ENCODE results near the gene SNAPIN.

Gene SNAPIN

DNA sequence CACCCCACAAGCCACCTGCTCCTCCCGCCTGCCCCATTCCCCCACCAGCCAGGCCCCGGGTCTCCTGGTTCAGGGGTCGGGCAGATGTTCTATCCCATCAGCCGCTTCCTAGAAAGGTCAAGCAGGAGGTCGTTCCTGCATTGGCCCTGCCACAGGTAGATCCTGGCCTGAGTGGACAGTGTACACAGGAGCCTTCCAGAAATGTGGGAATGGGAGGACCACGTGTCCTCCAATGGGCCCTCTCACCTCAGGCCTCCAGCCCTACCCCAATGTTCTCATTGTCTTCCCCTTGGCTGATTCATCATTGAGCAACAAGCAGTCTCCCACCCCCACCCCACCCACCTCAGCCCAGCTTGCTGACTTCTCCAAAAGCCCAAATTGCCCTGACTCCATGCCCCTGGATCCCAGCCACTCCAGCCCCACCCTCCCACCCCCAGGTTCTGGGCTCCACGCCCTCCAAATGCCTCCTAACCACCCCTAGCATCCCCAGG is 47.6 kb upstream of the SNAPIN start:
- Histone ChIP-seq H3K18ac (ENCODE audit: low read length) (no peak overlapping the region), H3K27me3 (ENCODE audit: control insufficient read depth in 3 of 3, insufficient read depth in 3 of 3, low read depth in 1 of 3, low read length in 3 of 3) (no peaks in the 10 kb centered on the region), H4K8ac (ENCODE audit: low read depth, low read length) (no peak overlapping the region), H2BK15ac (ENCODE audit: low read length) (no peak overlapping the region), H3K79me1 (ENCODE audit: low read depth, low read length) (no peaks in the 10 kb centered on the region), H2AFZ (ENCODE audit: low read length) (no peak overlapping the region), H3K4me3 (ENCODE audit: low read length in 2 of 2) (no peak overlapping the region), H3K9me3 (replicated peaks in 1 of 2; ENCODE audit: control insufficient read depth in 2 of 2, insufficient read depth in 1 of 2, low read depth in 1 of 2, low read length in 2 of 2) (no peaks in the 10 kb centered on the region), H3K27ac (replicated peaks; ENCODE audit: low read length) (no peak overlapping the region), H2BK12ac (ENCODE audit: low read length) (no peak overlapping the region), H3K9ac (ENCODE audit: low read depth, low read length, poor library complexity) (no peak overlapping the region), H3K14ac (ENCODE audit: low read length) (no peak overlapping the region), H3K4ac (ENCODE audit: low read length) (no peak overlapping the region), H2BK120ac (ENCODE audit: low read depth, low read length) (no peak overlapping the region), H2BK5ac (ENCODE audit: low read length) (no peak overlapping the region), H3K4me2 (ENCODE audit: insufficient read depth, low read length, poor library complexity, severe bottlenecking) (no peak overlapping the region), H3K36me3 (replicated peaks in 1 of 2; ENCODE audit: control insufficient read depth in 2 of 2, insufficient read depth in 2 of 2, low read length in 2 of 2) (no peaks in the 10 kb centered on the region), H2AK5ac (ENCODE audit: low read depth, low read length) (peak overlapping the region; percentile 22), H3K4me1 (ENCODE audit: control insufficient read depth in 2 of 2, insufficient read depth in 1 of 2, low read depth in 1 of 2, low read length in 2 of 2) (peaks cover 21 to 28% of the 10 kb centered on the region in 2 donors), H4K91ac (ENCODE audit: low read depth, low read length, poor library complexity) (no peak overlapping the region), H3K23ac (ENCODE audit: low read depth, low read length, poor library complexity) (no peak overlapping the region)
- DNase-seq (ENCODE audit: low spot score): no peak
- WGBS, 2 donors (ENCODE audit: extremely low coverage in 2 of 2, insufficient read length in 2 of 2, insufficient replicate concordance in 1 of 2): no CpG with 5 or more reads among the region's 7 CpGs

DNA sequence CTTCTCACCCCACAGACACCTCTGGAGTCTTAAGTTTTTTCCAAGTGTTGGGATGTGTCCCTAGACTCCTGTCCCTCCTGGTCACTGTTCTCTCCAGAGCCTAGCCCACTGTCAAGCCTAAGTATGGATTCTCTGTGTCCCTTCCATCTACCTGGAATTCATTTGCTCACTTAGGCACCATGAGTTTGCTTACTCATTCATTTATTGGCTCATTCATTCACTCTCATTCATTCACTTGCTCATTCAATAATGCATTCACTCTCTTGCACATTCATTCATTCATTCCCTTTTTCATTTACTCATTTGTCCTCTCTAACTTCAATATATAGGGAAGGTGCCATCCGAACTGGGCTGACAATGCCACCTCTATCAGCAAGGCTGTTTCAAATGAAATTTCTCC is 47.1 kb upstream of the SNAPIN start:
- Histone ChIP-seq H2AK5ac (ENCODE audit: low read depth, low read length) (no peak overlapping the region), H3K9ac (ENCODE audit: low read depth, low read length, poor library complexity) (no peak overlapping the region), H4K8ac (ENCODE audit: low read depth, low read length) (no peak overlapping the region), H2AFZ (ENCODE audit: low read length) (peak overlapping the region; percentile 80), H3K36me3 (replicated peaks in 1 of 2; ENCODE audit: control insufficient read depth in 2 of 2, insufficient read depth in 2 of 2, low read length in 2 of 2) (no peaks in the 10 kb centered on the region), H3K27ac (replicated peaks; ENCODE audit: low read length) (no peak overlapping the region), H3K79me1 (ENCODE audit: low read depth, low read length) (no peaks in the 10 kb centered on the region), H3K14ac (ENCODE audit: low read length) (no peak overlapping the region), H2BK15ac (ENCODE audit: low read length) (no peak overlapping the region), H3K4me1 (ENCODE audit: control insufficient read depth in 2 of 2, insufficient read depth in 1 of 2, low read depth in 1 of 2, low read length in 2 of 2) (peaks cover 21 to 28% of the 10 kb centered on the region in 2 donors), H3K4ac (ENCODE audit: low read length) (no peak overlapping the region), H3K23ac (ENCODE audit: low read depth, low read length, poor library complexity) (no peak overlapping the region), H2BK5ac (ENCODE audit: low read length) (no peak overlapping the region), H3K4me2 (ENCODE audit: insufficient read depth, low read length, poor library complexity, severe bottlenecking) (no peak overlapping the region), H3K4me3 (ENCODE audit: low read length in 2 of 2) (no peak overlapping the region), H3K9me3 (replicated peaks in 1 of 2; ENCODE audit: control insufficient read depth in 2 of 2, insufficient read depth in 1 of 2, low read depth in 1 of 2, low read length in 2 of 2) (no peaks in the 10 kb centered on the region), H3K27me3 (ENCODE audit: control insufficient read depth in 3 of 3, insufficient read depth in 3 of 3, low read depth in 1 of 3, low read length in 3 of 3) (no peaks in the 10 kb centered on the region), H3K18ac (ENCODE audit: low read length) (no peak overlapping the region), H4K91ac (ENCODE audit: low read depth, low read length, poor library complexity) (no peak overlapping the region), H2BK12ac (ENCODE audit: low read length) (no peak overlapping the region), H2BK120ac (ENCODE audit: low read depth, low read length) (no peak overlapping the region)
- DNase-seq (ENCODE audit: low spot score): no peak
- no CpG with 5 or more reads among the region's 1 CpG for WGBS, 2 donors (ENCODE audit: extremely low coverage in 2 of 2, insufficient read length in 2 of 2, insufficient replicate concordance in 1 of 2)

- H3K23ac ChIP-seq (ENCODE audit: low read depth, low read length, poor library complexity): no peak overlapping the region
- H3K27ac ChIP-seq (replicated peaks; ENCODE audit: low read length): no peak overlapping the region
- no peaks in the 10 kb centered on the region for H3K36me3 ChIP-seq (replicated peaks in 1 of 2; ENCODE audit: control insufficient read depth in 2 of 2, insufficient read depth in 2 of 2, low read length in 2 of 2)
- no peaks in the 10 kb centered on the region for H3K27me3 ChIP-seq (ENCODE audit: control insufficient read depth in 3 of 3, insufficient read depth in 3 of 3, low read depth in 1 of 3, low read length in 3 of 3)
- H2BK12ac ChIP-seq (ENCODE audit: low read length): peak overlapping the region; percentile 52
- H3K4me1 ChIP-seq (ENCODE audit: control insufficient read depth in 2 of 2, insufficient read depth in 1 of 2, low read depth in 1 of 2, low read length in 2 of 2): peaks cover 20 to 28% of the 10 kb centered on the region in 2 donors
- peak overlapping the region; percentile 25 for H3K9ac ChIP-seq (ENCODE audit: low read depth, low read length, poor library complexity)
- H3K9me3 ChIP-seq (replicated peaks in 1 of 2; ENCODE audit: control insufficient read depth in 2 of 2, insufficient read depth in 1 of 2, low read depth in 1 of 2, low read length in 2 of 2): no peaks in the 10 kb centered on the region
- H2AK5ac ChIP-seq (ENCODE audit: low read depth, low read length): no peak overlapping the region
- no peak overlapping the region for H3K4ac ChIP-seq (ENCODE audit: low read length)
- H4K91ac ChIP-seq (ENCODE audit: low read depth, low read length, poor library complexity): no peak overlapping the region
- no peaks in the 10 kb centered on the region for H3K79me1 ChIP-seq (ENCODE audit: low read depth, low read length)
- no CpG with 5 or more reads among the region's 11 CpGs for WGBS, 2 donors (ENCODE audit: extremely low coverage in 2 of 2, insufficient read length in 2 of 2, insufficient replicate concordance in 1 of 2)
- no peak overlapping the region for H2BK5ac ChIP-seq (ENCODE audit: low read length)
- peak overlapping the region; percentile 21 for H3K4me2 ChIP-seq (ENCODE audit: insufficient read depth, low read length, poor library complexity, severe bottlenecking)
- H2AFZ ChIP-seq (ENCODE audit: low read length): peak overlapping the region; percentile 80
- peak overlapping the region; percentile 1 for H2BK120ac ChIP-seq (ENCODE audit: low read depth, low read length)
- no peak overlapping the region for H3K14ac ChIP-seq (ENCODE audit: low read length)
- H4K8ac ChIP-seq (ENCODE audit: low read depth, low read length): no peak overlapping the region
- DNase-seq (ENCODE audit: low spot score): no peak
- H3K4me3 ChIP-seq (ENCODE audit: low read length in 2 of 2): peak overlapping the region in 1 of 2 donors; percentile 14
- H3K18ac ChIP-seq (ENCODE audit: low read length): peak overlapping the region; percentile 77
- H2BK15ac ChIP-seq (ENCODE audit: low read length): peak overlapping the region; percentile 76
Observed at GRCh38 chr1:153612111-153612754, 46.3 kb upstream of the SNAPIN start.

- Histone ChIP-seq H3K4me1 (ENCODE audit: control insufficient read depth in 2 of 2, insufficient read depth in 1 of 2, low read depth in 1 of 2, low read length in 2 of 2) (peaks cover 20 to 28% of the 10 kb centered on the region in 2 donors), H3K9me3 (replicated peaks in 1 of 2; ENCODE audit: control insufficient read depth in 2 of 2, insufficient read depth in 1 of 2, low read depth in 1 of 2, low read length in 2 of 2) (no peaks in the 10 kb centered on the region), H2BK12ac (ENCODE audit: low read length) (peak within 1 kb of the TSS; percentile 52), H3K14ac (ENCODE audit: low read length) (no peak within 1 kb of the TSS), H3K27ac (replicated peaks; ENCODE audit: low read length) (no peak within 1 kb of the TSS), H3K18ac (ENCODE audit: low read length) (peak within 1 kb of the TSS; percentile 77), H3K36me3 (replicated peaks in 1 of 2; ENCODE audit: control insufficient read depth in 2 of 2, insufficient read depth in 2 of 2, low read length in 2 of 2) (no peaks in the 10 kb centered on the region), H4K8ac (ENCODE audit: low read depth, low read length) (no peak within 1 kb of the TSS), H2AK5ac (ENCODE audit: low read depth, low read length) (peak within 1 kb of the TSS; percentile 18), H3K23ac (ENCODE audit: low read depth, low read length, poor library complexity) (peak within 1 kb of the TSS; percentile 38), H3K4me2 (ENCODE audit: insufficient read depth, low read length, poor library complexity, severe bottlenecking) (peak within 1 kb of the TSS; percentile 21), H4K91ac (ENCODE audit: low read depth, low read length, poor library complexity) (no peak within 1 kb of the TSS), H3K79me1 (ENCODE audit: low read depth, low read length) (no peaks in the 10 kb centered on the region), H3K27me3 (ENCODE audit: control insufficient read depth in 3 of 3, insufficient read depth in 3 of 3, low read depth in 1 of 3, low read length in 3 of 3) (no peaks in the 10 kb centered on the region), H2BK5ac (ENCODE audit: low read length) (no peak within 1 kb of the TSS), H3K9ac (ENCODE audit: low read depth, low read length, poor library complexity) (peak within 1 kb of the TSS; percentile 25), H3K4ac (ENCODE audit: low read length) (peak within 1 kb of the TSS; percentile 42), H3K4me3 (ENCODE audit: low read length in 2 of 2) (peak within 1 kb of the TSS in 1 of 2 donors; percentile 14), H2BK15ac (ENCODE audit: low read length) (peak within 1 kb of the TSS; percentile 76), H2BK120ac (ENCODE audit: low read depth, low read length) (peak within 1 kb of the TSS; percentile 40), H2AFZ (ENCODE audit: low read length) (peak within 1 kb of the TSS; percentile 80)
- no CpG with 5 or more reads among the region's 9 CpGs for WGBS, 2 donors (ENCODE audit: extremely low coverage in 2 of 2, insufficient read length in 2 of 2, insufficient replicate concordance in 1 of 2)
- no peak for DNase-seq (ENCODE audit: low spot score)
Observed at GRCh38 chr1:153612755-153613331, 45.7 kb upstream of the SNAPIN start, which contains the start of gene S100A16. TSS of gene S100A16 (minus strand) at chr1:153613137. CDS start at chr1:153608151, 4,986 bp downstream.

Data from neuronal stem cell (in vitro differentiated cells).